ENCODE data around the gene MIXL1. TPM values are rescaled to one million over a fixed set of nuclear protein-coding genes. Genes with fewer than 3 reads are reported as not detected.

MIXL1 gene
- total RNA-seq, 1 experiment from 2014 or later, result not detected

DNA sequence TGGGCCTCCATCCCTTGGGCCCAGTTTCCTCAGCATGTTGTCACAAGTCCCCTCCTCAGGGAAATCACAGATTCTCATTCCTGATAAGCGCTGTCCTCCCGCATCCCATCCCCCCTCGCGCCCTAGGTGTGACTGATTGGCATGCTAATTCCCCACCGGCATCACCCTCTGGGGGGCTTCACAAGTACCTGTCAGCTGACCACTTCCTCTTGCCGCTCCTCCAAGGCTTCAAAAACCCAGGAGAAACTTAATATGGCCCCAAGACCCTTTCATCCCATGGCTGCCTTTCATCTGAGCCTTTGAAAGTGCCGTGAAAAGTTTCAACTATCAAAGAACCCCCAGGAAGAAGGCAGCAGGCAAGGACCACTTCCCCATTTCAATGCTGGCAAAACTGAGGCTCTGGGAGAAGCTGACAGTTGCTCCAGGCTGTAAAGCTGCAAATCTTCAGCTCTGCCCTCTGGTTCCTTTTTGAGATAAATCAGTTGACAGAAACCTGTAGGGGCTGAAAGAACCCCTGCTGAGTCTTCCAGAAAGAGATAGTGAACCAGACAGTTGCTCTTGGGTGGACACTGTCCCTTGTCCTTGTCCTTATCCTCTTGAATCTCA, 12.8 kb upstream of the MIXL1 start:
- H3K27me3 ChIP-seq (ENCODE audit: insufficient read depth, low read length), result no peaks in the 10 kb centered on the region
- BruUV-seq (replicated peaks), result no TSS peak
- ATAC-seq (no peak), DNase-seq (ENCODE audit: low read depth, low spot score) (no peak)
- H4K20me1 ChIP-seq (ENCODE audit: insufficient read depth), result no peaks in the 10 kb centered on the region
- ChIA-PET RAD21 (ENCODE audit: low non-redundant PET in 1 of 2, low total read pairs in 2 of 2, uncharacterized antibody in 2 of 2, unreplicated experiment in 2 of 2) (no interaction called here), POLR2A (no interaction called here), CTCF (no interaction called here)
- no peak overlapping the region for H3K27ac ChIP-seq (ENCODE audit: low read depth, low read length)
- TF ChIP-seq FOSL1 (IDR thresholded peaks at IDR 0.05; ENCODE audit: low read depth), result no peak
- TF ChIP-seq, protein P1, sequence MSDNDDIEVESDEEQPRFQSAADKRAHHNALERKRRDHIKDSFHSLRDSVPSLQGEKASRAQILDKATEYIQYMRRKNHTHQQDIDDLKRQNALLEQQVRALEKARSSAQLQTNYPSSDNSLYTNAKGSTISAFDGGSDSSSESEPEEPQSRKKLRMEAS (IDR thresholded peaks at IDR 0.05), result no peak
- intact Hi-C loops (cut with micrococcal nuclease), result no loop called here
- H3K4me3 ChIP-seq (replicated peaks in 1 of 2; ENCODE audit: low read depth in 1 of 2, low read length in 2 of 2), result no peak overlapping the region
- H3K9me2 ChIP-seq (ENCODE audit: insufficient read depth), result no peaks in the 10 kb centered on the region
- H2AFZ ChIP-seq (ENCODE audit: low read depth, low read length, poor library complexity, severe bottlenecking), result no peak overlapping the region
- no peaks in the 10 kb centered on the region for H3K4me1 ChIP-seq (ENCODE audit: control insufficient read depth in 1 of 2, insufficient read depth in 2 of 2, low read length in 2 of 2)
- no peaks in the 10 kb centered on the region for H3K36me3 ChIP-seq (ENCODE audit: control insufficient read depth in 1 of 2, insufficient read depth in 2 of 2, low read length in 2 of 2)
- no peaks in the 10 kb centered on the region for H3K79me2 ChIP-seq (ENCODE audit: insufficient read depth, low read length)
- H3K9me3 ChIP-seq (ENCODE audit: control insufficient read depth in 1 of 2, insufficient read depth in 1 of 2, low read depth in 1 of 2, low read length in 2 of 2), result no peaks in the 10 kb centered on the region
- no peak overlapping the region for H3K4me2 ChIP-seq (ENCODE audit: low read length)
- H3K9ac ChIP-seq (ENCODE audit: low read length), result no peak overlapping the region

DNA sequence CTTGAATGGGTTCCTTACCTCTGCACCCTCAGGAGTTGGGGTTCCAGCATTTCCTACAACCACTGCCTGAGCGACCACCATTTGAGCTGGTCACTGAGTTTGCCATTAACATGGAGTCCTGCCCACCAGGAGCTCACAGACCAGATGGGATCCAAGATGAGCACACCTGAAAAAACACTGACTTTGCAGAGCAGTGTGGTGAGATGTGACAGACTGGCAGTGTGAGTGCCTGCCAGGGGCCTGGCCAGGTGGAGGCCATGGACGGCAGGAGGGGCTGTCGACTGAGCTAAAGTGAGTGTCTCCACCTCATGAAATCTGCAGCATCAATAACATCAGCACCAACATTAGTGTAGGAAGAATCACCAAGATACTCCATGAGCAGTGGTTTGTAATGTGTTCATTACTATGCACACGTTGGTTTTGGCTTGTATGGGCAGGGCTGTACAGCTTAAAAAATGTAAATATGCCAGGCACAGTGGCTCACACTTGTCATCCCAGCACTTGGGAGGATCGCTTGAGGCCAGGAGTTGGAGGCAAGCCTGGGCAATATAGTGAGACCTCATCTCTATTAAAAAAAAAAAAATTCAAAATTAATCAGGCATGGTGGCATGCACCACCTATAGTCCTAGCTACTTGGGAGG, 12.2 kb upstream of the MIXL1 start:
- no peak overlapping the region for H3K9ac ChIP-seq (ENCODE audit: low read length)
- no peaks in the 10 kb centered on the region for H3K79me2 ChIP-seq (ENCODE audit: insufficient read depth, low read length)
- ChIA-PET CTCF (no interaction called here), RAD21 (ENCODE audit: low non-redundant PET in 1 of 2, low total read pairs in 2 of 2, uncharacterized antibody in 2 of 2, unreplicated experiment in 2 of 2) (no interaction called here), POLR2A (no interaction called here)
- H3K4me2 ChIP-seq (ENCODE audit: low read length), result no peak overlapping the region
- TF ChIP-seq CBX3 (IDR thresholded peaks at IDR 0.05; ENCODE audit: low read depth) (no peak), TCF7L2 (IDR thresholded peaks at IDR 0.05; ENCODE audit: borderline replicate concordance, extremely low read depth, insufficient read depth, insufficient read length) (no peak), EZH2phosphoT487 (IDR thresholded peaks at IDR 0.05; ENCODE audit: borderline replicate concordance) (no peak), YY1 (IDR thresholded peaks at IDR 0.05; ENCODE audit: extremely low read depth, insufficient replicate concordance, low read depth, low read length) (no peak), ZFX (IDR thresholded peaks at IDR 0.05) (no peak), EGR1 (IDR thresholded peaks at IDR 0.05; ENCODE audit: low read depth) (no peak), ZBTB33 (IDR thresholded peaks at IDR 0.05; ENCODE audit: extremely low read depth, insufficient replicate concordance, low read length) (no peak), SRF (IDR thresholded peaks at IDR 0.05; ENCODE audit: low read depth) (no peak), CEBPB (IDR thresholded peaks at IDR 0.05; ENCODE audit: low read depth) (no peak)
- no peaks in the 10 kb centered on the region for H3K9me2 ChIP-seq (ENCODE audit: insufficient read depth)
- no peak overlapping the region for H3K27ac ChIP-seq (ENCODE audit: low read depth, low read length)
- DNase-seq (ENCODE audit: low read depth, low spot score) (no peak), ATAC-seq (no peak)
- H3K36me3 ChIP-seq (ENCODE audit: control insufficient read depth in 1 of 2, insufficient read depth in 2 of 2, low read length in 2 of 2), result no peaks in the 10 kb centered on the region
- no peaks in the 10 kb centered on the region for H3K27me3 ChIP-seq (ENCODE audit: insufficient read depth, low read length)
- H3K4me1 ChIP-seq (ENCODE audit: control insufficient read depth in 1 of 2, insufficient read depth in 2 of 2, low read length in 2 of 2), result no peaks in the 10 kb centered on the region
- intact Hi-C loops (cut with micrococcal nuclease), result no loop called here
- H3K9me3 ChIP-seq (ENCODE audit: control insufficient read depth in 1 of 2, insufficient read depth in 1 of 2, low read depth in 1 of 2, low read length in 2 of 2), result no peaks in the 10 kb centered on the region
- no TSS peak for BruUV-seq (replicated peaks)
- no peaks in the 10 kb centered on the region for H4K20me1 ChIP-seq (ENCODE audit: insufficient read depth)
- H2AFZ ChIP-seq (ENCODE audit: low read depth, low read length, poor library complexity, severe bottlenecking), result no peak overlapping the region
- no peak overlapping the region for H3K4me3 ChIP-seq (replicated peaks in 1 of 2; ENCODE audit: low read depth in 1 of 2, low read length in 2 of 2)

All from HCT116 (cell line).